ENCODE measurements around the gene TK2. TPM values are rescaled to one million over a fixed set of nuclear protein-coding genes. Genes with fewer than 3 reads are reported as not detected.
"Not testable (repeated sequence)": the region's sequence is repeated elsewhere in the genome, so short reads cannot be mapped to it uniquely, and the experiment has no call there.

The TK2 gene
- total and polyA plus RNA-seq, 2 donors (not counting 1 experiment from before 2014, with no cell fraction given), result 34.8 to 73.7 TPM

DNA sequence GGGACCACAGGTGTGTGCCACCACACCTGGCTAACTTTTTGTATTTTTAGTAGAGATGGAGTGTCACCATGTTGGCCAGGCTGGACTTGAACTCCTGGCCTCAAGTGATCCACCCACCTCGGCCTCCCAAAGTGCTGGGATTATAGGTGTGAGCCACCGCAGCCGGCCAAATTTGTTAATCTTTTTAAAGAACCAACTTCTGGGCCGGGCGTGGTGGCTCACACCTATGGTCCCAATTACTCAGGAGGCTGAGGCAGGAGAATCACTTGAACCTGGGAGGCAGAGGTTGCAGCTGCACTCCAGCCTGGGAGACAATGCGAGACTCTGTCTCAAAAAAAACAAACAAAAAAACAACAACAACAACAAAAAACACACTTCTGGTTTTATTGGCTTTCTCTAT lies 84.0 kb downstream of the TK2 start:
- not testable (repeated sequence) for H2AFZ ChIP-seq (ENCODE audit: low read length); H3K9ac ChIP-seq (ENCODE audit: insufficient read depth, low read length); H3K4me2 ChIP-seq (ENCODE audit: extremely low read depth, insufficient read depth, low read length); H3K36me3 ChIP-seq (ENCODE audit: control insufficient read depth, insufficient read depth, low read length); H3K4me1 ChIP-seq (ENCODE audit: control insufficient read depth, extremely low read depth, insufficient read depth, low read length); H4K20me1 ChIP-seq (ENCODE audit: control insufficient read depth, extremely low read depth, insufficient read depth, low read length); H3K9me3 ChIP-seq (ENCODE audit: control insufficient read depth, insufficient read depth, low read depth, low read length); DNase-seq (ENCODE audit: low read depth in 2 of 2); H3K79me2 ChIP-seq (ENCODE audit: control insufficient read depth, insufficient read depth, low read length); H3K27me3 ChIP-seq (ENCODE audit: control insufficient read depth, insufficient read depth, low read length); H3K4me3 ChIP-seq (replicated peaks in 1 of 4; ENCODE audit: control extremely low read depth in 1 of 4, insufficient read depth in 1 of 4, low read depth in 3 of 4, low read length in 4 of 4); H3K27ac ChIP-seq (ENCODE audit: insufficient read depth, low read length)

DNA sequence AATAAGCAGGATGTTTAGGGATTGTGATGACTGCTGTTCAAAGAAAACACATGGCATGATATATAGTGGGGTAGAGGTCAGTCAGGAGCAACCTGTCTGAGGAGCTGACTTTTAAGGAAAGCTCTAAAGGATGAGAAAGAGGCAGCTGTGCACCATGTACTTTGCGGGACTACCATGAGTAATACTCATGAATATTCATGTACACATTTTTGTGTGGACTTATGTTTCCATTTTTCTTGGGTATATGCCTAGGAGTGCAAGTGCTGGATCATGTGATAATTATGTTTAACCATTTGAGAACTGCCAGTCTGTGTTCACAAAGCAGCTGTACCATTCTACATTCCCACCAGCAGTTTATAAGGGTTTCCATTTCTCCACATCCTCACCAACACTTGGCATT lies 87.0 kb downstream of the TK2 start:
- no peaks in the 10 kb centered on the region for H3K4me1 ChIP-seq (ENCODE audit: control insufficient read depth, extremely low read depth, insufficient read depth, low read length)
- no peaks in the 10 kb centered on the region for H3K9me3 ChIP-seq (ENCODE audit: control insufficient read depth, insufficient read depth, low read depth, low read length)
- TF ChIP-seq, protein P1, sequence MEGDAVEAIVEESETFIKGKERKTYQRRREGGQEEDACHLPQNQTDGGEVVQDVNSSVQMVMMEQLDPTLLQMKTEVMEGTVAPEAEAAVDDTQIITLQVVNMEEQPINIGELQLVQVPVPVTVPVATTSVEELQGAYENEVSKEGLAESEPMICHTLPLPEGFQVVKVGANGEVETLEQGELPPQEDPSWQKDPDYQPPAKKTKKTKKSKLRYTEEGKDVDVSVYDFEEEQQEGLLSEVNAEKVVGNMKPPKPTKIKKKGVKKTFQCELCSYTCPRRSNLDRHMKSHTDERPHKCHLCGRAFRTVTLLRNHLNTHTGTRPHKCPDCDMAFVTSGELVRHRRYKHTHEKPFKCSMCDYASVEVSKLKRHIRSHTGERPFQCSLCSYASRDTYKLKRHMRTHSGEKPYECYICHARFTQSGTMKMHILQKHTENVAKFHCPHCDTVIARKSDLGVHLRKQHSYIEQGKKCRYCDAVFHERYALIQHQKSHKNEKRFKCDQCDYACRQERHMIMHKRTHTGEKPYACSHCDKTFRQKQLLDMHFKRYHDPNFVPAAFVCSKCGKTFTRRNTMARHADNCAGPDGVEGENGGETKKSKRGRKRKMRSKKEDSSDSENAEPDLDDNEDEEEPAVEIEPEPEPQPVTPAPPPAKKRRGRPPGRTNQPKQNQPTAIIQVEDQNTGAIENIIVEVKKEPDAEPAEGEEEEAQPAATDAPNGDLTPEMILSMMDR (conservative IDR thresholded peaks at IDR 0.05 in 1 of 2, IDR thresholded peaks at IDR 0.05 in 1 of 2; ENCODE audit: low read depth in 1 of 2, low read length in 2 of 2), result no peak
- TF ChIP-seq EZH2 (IDR thresholded peaks at IDR 0.05; ENCODE audit: low read length, missing control alignments), result no peak
- H3K36me3 ChIP-seq (ENCODE audit: control insufficient read depth, insufficient read depth, low read length), result no peaks in the 10 kb centered on the region
- H3K4me3 ChIP-seq (replicated peaks in 1 of 4; ENCODE audit: control extremely low read depth in 1 of 4, insufficient read depth in 1 of 4, low read depth in 3 of 4, low read length in 4 of 4), result no peak overlapping the region
- H3K79me2 ChIP-seq (ENCODE audit: control insufficient read depth, insufficient read depth, low read length), result no peaks in the 10 kb centered on the region
- H3K27ac ChIP-seq (ENCODE audit: insufficient read depth, low read length), result no peak overlapping the region
- no peak overlapping the region for H3K4me2 ChIP-seq (ENCODE audit: extremely low read depth, insufficient read depth, low read length)
- H2AFZ ChIP-seq (ENCODE audit: low read length), result no peak overlapping the region
- peak; percentile 13 to 69 for DNase-seq (ENCODE audit: low read depth in 2 of 2)
- no peak overlapping the region for H3K9ac ChIP-seq (ENCODE audit: insufficient read depth, low read length)
- peaks cover 8% of the 10 kb centered on the region for H3K27me3 ChIP-seq (ENCODE audit: control insufficient read depth, insufficient read depth, low read length)
- no peaks in the 10 kb centered on the region for H4K20me1 ChIP-seq (ENCODE audit: control insufficient read depth, extremely low read depth, insufficient read depth, low read length)

DNA sequence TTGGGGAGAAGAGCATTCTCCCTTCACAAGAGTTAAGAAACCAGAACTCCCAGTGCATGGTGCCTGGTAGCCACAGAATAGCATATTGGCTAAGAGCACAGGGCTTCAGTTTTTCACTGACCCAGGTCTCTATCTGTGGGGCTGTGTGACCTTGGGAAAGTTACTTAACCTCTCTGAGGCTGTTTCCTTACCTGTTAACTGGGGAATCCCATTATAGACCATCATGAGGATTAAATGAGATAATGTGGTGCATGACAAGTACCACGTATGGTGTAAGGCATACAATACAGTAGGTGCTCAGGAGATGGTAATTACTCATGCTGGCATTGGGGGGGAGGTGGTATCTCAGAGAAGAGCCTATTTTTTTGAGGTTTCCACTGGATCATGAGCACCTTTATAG lies 89.2 kb downstream of the TK2 start:
- H3K27me3 ChIP-seq (ENCODE audit: control insufficient read depth, insufficient read depth, low read length), result peaks cover 15% of the 10 kb centered on the region
- TF ChIP-seq EZH2 (IDR thresholded peaks at IDR 0.05; ENCODE audit: low read length, missing control alignments), result no peak
- TF ChIP-seq, protein P1 (conservative IDR thresholded peaks at IDR 0.05 in 1 of 2, IDR thresholded peaks at IDR 0.05 in 1 of 2; ENCODE audit: low read depth in 1 of 2, low read length in 2 of 2), result no peak
- DNase-seq (ENCODE audit: low read depth in 2 of 2), result no peak

More for the DNA sequence above, 89.2 kb downstream of the TK2 start:
- Histone ChIP-seq H2AFZ (ENCODE audit: low read length) (no peak overlapping the region), H3K79me2 (ENCODE audit: control insufficient read depth, insufficient read depth, low read length) (no peaks in the 10 kb centered on the region), H4K20me1 (ENCODE audit: control insufficient read depth, extremely low read depth, insufficient read depth, low read length) (no peaks in the 10 kb centered on the region), H3K4me3 (replicated peaks in 1 of 4; ENCODE audit: control extremely low read depth in 1 of 4, insufficient read depth in 1 of 4, low read depth in 3 of 4, low read length in 4 of 4) (no peak overlapping the region), H3K4me2 (ENCODE audit: extremely low read depth, insufficient read depth, low read length) (no peak overlapping the region), H3K36me3 (ENCODE audit: control insufficient read depth, insufficient read depth, low read length) (no peaks in the 10 kb centered on the region), H3K9me3 (ENCODE audit: control insufficient read depth, insufficient read depth, low read depth, low read length) (no peaks in the 10 kb centered on the region), H3K27ac (ENCODE audit: insufficient read depth, low read length) (no peak overlapping the region), H3K9ac (ENCODE audit: insufficient read depth, low read length) (no peak overlapping the region), H3K4me1 (ENCODE audit: control insufficient read depth, extremely low read depth, insufficient read depth, low read length) (no peaks in the 10 kb centered on the region)

Measured in fibroblast of lung (primary cell).